WERI-Rb-1 (cell line): ENCODE measurements around the gene ZSCAN1.

ENCODE experiments used
- DNase-seq: peaks from one replicate; pipeline ENCODE4 v3.0.0-alpha.2; 2020
- H3K27ac ChIP-seq: fragments of 250-450 bp; sonication (Bioruptor Pico); 2 replicates; pipeline ENCODE4 v1.5.1; 2020; ENCODE audit warnings: mild to moderate bottlenecking, moderate library complexity
- H3K27me3 ChIP-seq: fragments of 250-450 bp; sonication (Bioruptor Pico); 2 replicates; pipeline ENCODE4 v1.5.1; 2021; ENCODE audit warnings: mild to moderate bottlenecking, low read depth, moderate library complexity; ENCODE audit not compliant: insufficient read depth, severe bottlenecking
- H3K36me3 ChIP-seq: fragments of 250-450 bp; sonication (Bioruptor Pico); 2 replicates; pipeline ENCODE4 v1.5.1; 2020; ENCODE audit warnings: mild to moderate bottlenecking, moderate library complexity
- H3K4me3 ChIP-seq: 2 replicates; pipeline ENCODE4 v1.5.1; 2011; ENCODE audit warnings: low read depth, mild to moderate bottlenecking, control low read depth, low read length
- H3K9me3 ChIP-seq: fragments of 250-450 bp; sonication (Bioruptor Pico); 2 replicates; pipeline ENCODE4 v1.5.1; 2021; ENCODE audit warnings: mild to moderate bottlenecking, moderate library complexity; ENCODE audit not compliant: severe bottlenecking
- TF ChIP-seq, protein P1 (sequence below): IDR thresholded peaks from 2 replicates; pipeline ENCODE4 v1.5.1; 2011; ENCODE audit warnings: low read depth, mild to moderate bottlenecking, control low read depth, inconsistent platforms, low read length

ZSCAN1 gene

DNA sequence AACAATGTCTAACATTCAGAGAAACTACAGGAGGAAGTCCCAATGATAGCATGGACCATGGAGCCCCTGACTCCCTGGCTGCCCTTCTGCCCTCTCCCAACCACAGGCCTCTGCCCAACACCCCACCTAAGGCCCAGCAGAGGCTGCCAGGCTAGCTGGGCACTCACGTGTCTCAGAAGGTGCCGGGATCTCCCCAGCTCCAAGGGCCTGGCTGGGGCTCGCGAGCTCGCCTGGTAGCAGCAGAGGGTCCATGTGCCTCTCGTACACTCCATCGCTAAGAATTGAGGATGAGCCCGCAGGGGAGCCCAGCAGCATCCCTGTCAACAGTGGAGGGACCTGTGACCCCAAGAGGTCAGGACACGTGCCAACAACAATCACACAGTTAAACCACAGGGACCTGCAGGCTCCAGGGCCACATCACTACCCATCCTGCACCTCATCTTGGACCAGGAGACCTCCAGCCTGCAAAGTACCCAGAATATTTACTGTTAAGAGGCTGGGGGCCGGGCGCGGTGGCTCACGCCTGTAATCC is 54.8 kb downstream of the ZSCAN1 start:
- DNase-seq = no peak
- Histone ChIP-seq H3K4me3 (no peak overlapping the region), H3K9me3 (no peaks in the 10 kb centered on the region), H3K36me3 (peaks cover 29% of the 10 kb centered on the region), H3K27me3 (no peaks in the 10 kb centered on the region), H3K27ac (no peak overlapping the region)
- TF ChIP-seq, protein P1, sequence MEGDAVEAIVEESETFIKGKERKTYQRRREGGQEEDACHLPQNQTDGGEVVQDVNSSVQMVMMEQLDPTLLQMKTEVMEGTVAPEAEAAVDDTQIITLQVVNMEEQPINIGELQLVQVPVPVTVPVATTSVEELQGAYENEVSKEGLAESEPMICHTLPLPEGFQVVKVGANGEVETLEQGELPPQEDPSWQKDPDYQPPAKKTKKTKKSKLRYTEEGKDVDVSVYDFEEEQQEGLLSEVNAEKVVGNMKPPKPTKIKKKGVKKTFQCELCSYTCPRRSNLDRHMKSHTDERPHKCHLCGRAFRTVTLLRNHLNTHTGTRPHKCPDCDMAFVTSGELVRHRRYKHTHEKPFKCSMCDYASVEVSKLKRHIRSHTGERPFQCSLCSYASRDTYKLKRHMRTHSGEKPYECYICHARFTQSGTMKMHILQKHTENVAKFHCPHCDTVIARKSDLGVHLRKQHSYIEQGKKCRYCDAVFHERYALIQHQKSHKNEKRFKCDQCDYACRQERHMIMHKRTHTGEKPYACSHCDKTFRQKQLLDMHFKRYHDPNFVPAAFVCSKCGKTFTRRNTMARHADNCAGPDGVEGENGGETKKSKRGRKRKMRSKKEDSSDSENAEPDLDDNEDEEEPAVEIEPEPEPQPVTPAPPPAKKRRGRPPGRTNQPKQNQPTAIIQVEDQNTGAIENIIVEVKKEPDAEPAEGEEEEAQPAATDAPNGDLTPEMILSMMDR = no peak

DNA sequence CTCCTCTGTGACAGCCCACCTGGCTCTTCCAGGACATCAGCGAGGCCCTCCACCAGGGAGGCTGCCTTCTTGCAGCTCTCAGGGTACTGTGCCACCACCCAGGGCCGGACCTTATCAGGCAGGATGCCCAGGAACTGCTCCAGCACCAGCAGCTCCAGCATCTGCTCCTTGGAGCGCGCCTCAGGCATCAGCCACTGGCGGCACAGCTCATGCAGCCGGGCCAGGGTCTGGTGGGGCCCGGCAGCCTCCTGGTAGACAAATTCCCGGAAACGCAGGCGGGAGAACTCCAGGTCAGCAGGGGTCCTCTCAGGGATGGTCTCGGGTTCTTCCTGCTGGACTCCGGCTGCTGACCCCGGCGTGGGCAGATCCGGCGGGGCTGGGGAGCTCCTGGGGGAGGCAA is 56.0 kb downstream of the ZSCAN1 start:
- no peak for DNase-seq
- TF ChIP-seq, protein P1 = no peak
- no peak overlapping the region for H3K4me3 ChIP-seq
- no peak overlapping the region for H3K27ac ChIP-seq
- no peaks in the 10 kb centered on the region for H3K27me3 ChIP-seq
- H3K36me3 ChIP-seq = peaks cover 18% of the 10 kb centered on the region
- H3K9me3 ChIP-seq = no peaks in the 10 kb centered on the region

DNA sequence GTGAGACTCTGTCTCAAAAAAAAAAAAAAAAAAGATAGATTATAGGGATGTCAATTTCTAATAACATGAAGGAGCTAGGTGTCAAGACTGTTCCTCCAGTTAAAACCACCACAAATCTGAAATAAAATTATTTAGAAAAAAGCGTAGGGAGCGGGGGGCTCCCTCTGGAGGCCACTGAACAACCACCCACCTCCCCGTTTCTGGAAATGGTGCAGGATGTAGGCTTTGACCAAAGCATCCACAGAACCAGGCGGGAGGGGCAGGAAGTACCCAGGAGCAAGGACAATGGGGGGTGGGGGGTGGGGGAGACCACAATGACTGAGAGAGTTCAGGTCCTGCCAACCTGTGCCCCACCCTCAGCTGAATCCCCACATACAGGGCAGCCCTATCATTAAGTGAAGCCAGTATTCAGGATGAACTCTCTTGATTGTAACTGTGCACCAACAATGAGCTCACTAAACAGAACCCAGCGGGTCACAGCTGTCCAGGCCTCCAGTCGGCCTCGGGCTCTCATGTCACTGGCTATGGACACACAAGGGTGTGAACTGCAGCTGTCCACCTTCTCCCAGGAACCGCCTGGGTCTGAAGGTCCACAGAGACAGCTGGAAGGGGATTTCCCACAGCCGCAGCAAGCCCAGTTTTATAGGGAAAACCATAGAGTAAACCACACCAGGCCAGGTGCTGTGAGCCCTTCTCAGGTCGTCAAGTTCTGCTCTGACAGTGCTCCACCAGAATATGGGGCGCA is 57.6 kb downstream of the ZSCAN1 start:
- Histone ChIP-seq H3K27me3 (no peaks in the 10 kb centered on the region), H3K9me3 (no peaks in the 10 kb centered on the region), H3K36me3 (peaks cover 5% of the 10 kb centered on the region), H3K4me3 (no peak overlapping the region), H3K27ac (no peak overlapping the region)
- TF ChIP-seq, protein P1 = no peak
- DNase-seq = no peak

DNA sequence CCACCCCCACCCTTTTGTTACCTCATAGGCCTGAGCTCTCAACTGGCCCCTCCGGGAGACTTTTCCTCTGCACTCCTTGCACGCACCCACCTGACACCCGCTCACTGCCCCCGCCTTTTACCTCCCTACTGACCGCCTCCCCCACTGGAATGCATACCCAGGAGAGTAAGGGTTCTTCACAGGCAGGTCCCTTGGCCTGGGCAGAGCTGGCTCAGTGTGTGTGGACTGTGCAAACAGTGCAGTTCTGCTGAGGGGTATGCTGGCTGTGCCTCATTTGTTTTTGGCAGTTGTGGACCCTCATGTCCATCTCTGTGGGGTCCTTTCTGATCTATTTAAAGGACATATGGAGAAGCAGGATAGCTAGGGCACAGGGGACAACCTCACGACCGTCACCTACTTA is 59.2 kb downstream of the ZSCAN1 start:
- Histone ChIP-seq H3K36me3 (peaks cover 5% of the 10 kb centered on the region), H3K27me3 (no peaks in the 10 kb centered on the region), H3K4me3 (no peak overlapping the region), H3K27ac (no peak overlapping the region), H3K9me3 (no peaks in the 10 kb centered on the region)
- no peak for DNase-seq
- TF ChIP-seq, protein P1 = no peak

DNA sequence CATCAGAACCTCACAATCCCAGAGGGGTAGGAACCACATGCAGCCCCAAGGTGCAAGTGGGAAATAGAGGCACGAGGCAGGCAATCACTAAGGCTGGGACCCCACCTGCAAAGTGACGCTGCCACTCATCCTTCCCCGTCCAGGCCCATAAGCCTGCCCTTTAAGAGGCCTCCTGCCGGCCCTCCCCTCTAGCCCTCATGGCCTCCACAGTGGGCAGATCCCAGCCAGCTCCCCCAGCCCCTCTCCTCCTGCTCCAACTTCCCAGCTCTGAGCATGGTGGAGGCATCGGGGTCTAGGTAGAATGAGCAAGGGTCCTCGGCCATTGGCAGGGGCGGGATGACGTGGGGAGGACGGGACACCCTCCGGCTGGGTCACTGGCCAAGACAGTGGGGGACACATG is 61.5 kb downstream of the ZSCAN1 start:
- H3K27ac ChIP-seq = no peak overlapping the region
- TF ChIP-seq, protein P1 = no peak
- H3K4me3 ChIP-seq = no peak overlapping the region
- H3K36me3 ChIP-seq = 0 out of 2 replicates have a peak, but pooled peaks cover 4% of the 10 kb centered on the region
- H3K27me3 ChIP-seq = no peaks in the 10 kb centered on the region
- no peak for DNase-seq
- H3K9me3 ChIP-seq = peaks cover 8% of the 10 kb centered on the region
